OCI-LY7 (cell line): ENCODE data around the gene ENTPD1.

Source experiments
- EZH2phosphoT487 ChIP-seq: fragments of 200-600 bp; sonication (generic); IDR thresholded peaks from 2 replicates; pipeline ENCODE4 v1.6.1; 2018; ENCODE audit warnings: low read depth, borderline replicate concordance, mild to moderate bottlenecking, mixed run types, antibody characterized with exemption, low read length, moderate library complexity, mixed read lengths
- TF ChIP-seq, protein P1 (sequence below): fragments of 200-600 bp; sonication (generic); conservative IDR thresholded peaks from 2 replicates; pipeline ENCODE4 v1.5.1; 2014; ENCODE audit warnings: mild to moderate bottlenecking, antibody characterized with exemption, low read length, moderate library complexity, mixed read lengths

DNA sequence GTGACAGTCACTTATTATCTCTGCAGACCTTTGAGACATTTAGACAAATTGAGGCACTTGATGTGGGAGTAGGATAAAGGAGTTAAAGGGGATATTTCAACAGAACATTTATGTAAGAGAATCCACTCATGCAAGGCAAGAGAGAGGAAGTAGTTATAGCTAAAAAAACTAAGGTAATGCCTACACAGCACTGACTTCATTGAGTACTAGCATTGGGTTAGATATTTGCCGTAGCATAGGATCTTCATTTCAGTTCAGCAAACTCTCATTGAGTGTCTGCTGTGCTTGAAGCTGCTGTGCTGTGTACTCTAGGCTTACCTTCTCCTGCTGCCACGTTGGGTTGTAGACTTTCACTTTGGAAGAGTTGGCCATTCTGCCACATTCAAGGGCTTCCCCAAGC is 10.5 kb upstream of the ENTPD1 start:
- no peak for TF ChIP-seq EZH2phosphoT487
- TF ChIP-seq, protein P1, sequence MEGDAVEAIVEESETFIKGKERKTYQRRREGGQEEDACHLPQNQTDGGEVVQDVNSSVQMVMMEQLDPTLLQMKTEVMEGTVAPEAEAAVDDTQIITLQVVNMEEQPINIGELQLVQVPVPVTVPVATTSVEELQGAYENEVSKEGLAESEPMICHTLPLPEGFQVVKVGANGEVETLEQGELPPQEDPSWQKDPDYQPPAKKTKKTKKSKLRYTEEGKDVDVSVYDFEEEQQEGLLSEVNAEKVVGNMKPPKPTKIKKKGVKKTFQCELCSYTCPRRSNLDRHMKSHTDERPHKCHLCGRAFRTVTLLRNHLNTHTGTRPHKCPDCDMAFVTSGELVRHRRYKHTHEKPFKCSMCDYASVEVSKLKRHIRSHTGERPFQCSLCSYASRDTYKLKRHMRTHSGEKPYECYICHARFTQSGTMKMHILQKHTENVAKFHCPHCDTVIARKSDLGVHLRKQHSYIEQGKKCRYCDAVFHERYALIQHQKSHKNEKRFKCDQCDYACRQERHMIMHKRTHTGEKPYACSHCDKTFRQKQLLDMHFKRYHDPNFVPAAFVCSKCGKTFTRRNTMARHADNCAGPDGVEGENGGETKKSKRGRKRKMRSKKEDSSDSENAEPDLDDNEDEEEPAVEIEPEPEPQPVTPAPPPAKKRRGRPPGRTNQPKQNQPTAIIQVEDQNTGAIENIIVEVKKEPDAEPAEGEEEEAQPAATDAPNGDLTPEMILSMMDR = no peak
